NCI-H2171 (cell line): ENCODE results near the gene TUBB8B.
"Not testable (repeated sequence)": the region's sequence is repeated elsewhere in the genome, so short reads cannot be mapped to it uniquely, and the experiment has no call there.

Experiments used
- DNase-seq: peaks from one replicate; lab custom pipeline; 2025; lab: John Stamatoyannopoulos, UW

The TUBB8B gene

DNA sequence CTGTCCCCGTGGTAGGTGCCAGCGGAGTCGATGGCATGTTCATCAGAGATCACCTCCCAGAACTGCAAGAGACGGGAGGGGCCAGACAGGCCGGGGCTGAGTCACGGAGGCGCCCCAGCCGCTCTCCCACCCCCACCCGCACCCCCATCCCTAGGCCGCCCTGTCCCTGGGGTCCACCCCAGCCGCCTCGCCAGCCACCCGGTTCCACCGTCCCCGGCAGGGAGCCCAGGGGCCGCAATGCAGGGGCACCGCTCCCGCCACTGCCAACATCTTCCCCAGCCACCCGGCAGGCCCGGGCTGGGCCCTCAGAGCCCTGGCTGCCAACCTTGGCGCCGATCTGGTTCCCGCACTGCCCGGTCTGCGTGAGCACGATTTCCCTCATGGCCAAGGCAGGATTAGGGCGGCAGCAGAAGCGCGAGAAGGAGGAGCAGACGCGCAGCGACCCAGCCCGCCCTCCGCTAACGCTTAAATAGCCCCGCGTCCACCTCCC lies at the start of gene TUBB8B:
TSS of gene TUBB8B (minus strand) at position 440 of the 490 bp plus-strand sequence. CDS start at position 382, 58 bp downstream.
- not testable (repeated sequence) for DNase-seq

DNA sequence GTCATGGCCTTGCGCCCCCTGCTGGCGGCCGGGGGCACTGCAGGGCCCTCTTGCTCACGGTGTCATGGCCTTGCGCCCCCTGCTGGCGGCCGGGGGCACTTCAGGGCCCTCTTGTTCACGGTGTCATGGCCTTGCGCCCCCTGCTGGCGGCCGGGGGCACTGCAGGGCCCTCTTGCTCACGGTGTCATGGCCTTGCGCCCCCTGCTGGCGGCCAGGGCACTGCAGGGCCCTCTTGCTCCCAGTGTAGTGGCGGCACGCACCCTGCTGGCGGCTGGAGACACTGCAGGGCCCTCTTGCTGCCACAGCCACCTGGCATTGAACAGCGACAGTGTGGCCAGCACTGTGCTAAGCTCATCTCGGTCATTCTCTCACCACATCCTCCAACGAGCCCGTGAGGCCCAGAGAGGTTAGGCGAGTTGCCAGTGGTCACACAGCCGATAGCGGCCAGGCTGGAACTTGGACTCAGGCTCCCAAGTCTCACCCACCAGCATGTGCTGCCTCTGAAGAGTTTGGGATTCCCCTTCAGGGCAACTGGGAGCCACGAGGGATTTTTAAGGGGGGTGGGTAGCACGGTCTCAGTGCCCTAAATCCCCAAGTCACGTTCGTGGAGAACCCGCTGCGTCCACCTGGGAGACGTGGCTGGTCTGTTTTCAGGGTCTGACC lies 48.0 kb upstream of the TUBB8B start:
- DNase-seq = not testable (repeated sequence)

DNA sequence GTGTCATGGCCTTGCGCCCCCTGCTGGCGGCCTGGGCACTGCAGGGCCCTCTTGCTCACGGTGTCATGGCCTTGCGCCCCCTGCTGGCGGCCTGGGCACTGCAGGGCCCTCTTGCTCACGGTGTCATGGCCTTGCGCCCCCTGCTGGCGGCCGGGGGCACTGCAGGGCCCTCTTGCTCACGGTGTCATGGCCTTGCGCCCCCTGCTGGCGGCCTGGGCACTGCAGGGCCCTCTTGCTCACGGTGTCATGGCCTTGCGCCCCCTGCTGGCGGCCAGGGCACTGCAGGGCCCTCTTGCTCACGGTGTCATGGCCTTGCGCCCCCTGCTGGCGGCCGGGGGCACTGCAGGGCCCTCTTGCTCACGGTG lies 47.3 kb upstream of the TUBB8B start:
- not testable (repeated sequence) for DNase-seq

DNA sequence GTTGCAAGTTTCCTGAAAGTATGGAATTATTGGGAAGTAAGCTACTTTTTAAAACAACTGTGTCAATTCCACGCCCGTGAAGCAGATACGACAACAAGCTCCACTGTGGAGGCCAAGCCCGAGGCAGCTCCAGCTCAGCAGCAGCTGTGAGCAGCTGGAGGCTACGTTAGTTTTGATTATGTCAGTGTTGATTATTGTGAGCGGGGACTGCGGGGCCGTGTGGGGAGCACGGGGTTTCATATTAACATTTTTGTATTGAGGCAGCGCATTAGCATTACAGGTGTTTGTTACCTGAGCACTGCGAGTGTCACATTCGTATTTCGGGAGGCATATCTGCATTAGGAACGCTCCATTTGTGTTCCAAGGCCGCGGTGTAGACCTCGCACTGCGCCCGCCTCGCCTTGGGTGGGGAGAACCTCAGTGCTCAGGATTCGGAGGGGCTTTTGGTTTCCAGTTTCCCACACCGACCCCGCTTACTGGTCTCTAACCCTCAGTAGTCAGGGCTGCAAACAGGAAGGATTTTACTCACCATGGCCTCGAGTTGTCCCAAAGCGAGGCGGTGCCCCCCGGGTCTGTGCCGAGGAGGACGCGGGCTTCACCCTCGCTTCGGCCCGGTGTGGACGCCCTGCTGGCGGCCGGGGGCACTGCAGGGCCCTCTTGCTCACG lies 46.8 kb upstream of the TUBB8B start:
- DNase-seq = not testable (repeated sequence)

DNA sequence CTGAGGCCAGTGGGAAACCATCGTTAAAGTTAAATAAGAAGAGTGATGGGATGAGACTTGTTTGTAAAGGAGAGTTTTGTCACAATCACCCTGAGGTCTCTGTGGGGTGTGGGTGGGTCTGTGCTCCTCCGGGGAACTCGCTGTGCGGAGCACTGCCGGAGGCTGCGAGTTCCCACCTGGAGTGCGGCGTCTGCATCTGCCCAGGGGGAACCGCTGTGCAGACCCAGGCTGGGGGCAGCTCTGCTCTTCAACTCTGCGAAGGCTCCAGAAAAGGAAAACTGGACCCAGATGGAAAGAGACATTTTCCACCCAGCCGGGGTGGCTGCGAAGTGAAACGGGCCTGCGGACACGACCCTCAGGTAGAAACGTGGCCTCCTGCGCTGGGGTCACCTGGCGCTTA lies 46.2 kb upstream of the TUBB8B start:
- not testable (repeated sequence) for DNase-seq

DNA sequence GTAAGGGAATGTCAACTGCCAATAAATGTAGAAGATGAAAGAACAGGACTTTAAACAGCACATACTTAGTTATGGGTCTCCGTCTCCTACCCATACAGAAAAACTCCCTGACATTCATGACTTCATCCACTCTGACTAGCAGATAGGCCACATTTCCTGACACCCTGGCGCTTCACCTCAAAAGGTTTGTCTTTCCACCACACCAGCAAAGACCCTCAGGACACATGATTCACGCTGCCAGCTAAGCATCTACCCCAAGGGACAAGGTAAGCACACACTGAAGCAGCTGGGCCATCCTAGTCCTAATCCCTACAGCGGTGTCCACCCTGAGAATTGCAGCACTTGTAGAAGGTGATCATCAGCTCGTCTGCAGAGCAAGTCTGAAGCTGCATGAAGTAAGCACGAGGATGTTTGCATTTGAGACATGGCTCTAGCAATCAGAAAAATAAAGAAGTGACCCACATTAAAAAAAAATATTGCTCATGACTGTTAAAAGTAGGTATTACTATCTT lies 44.5 kb upstream of the TUBB8B start:
- not testable (repeated sequence) for DNase-seq

DNA sequence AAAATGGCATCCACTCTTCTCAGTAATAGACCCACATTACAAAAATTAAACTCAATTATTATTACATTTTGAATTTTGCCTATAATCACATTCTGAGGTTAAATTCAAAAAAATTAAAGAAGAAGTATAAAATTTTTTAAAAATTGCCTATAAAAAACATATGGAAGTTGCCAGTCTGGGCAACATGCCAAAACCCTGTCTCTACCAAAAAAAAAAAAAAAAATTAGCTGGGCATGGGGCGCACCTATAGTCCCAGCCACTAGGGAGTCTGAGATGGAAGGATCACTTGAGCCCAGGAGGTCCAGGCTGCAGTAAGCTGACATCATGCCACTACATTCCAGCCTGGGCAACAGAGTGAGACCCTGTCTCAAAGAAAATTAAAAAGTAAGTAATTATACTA lies 42.1 kb upstream of the TUBB8B start:
- not testable (repeated sequence) for DNase-seq

DNA sequence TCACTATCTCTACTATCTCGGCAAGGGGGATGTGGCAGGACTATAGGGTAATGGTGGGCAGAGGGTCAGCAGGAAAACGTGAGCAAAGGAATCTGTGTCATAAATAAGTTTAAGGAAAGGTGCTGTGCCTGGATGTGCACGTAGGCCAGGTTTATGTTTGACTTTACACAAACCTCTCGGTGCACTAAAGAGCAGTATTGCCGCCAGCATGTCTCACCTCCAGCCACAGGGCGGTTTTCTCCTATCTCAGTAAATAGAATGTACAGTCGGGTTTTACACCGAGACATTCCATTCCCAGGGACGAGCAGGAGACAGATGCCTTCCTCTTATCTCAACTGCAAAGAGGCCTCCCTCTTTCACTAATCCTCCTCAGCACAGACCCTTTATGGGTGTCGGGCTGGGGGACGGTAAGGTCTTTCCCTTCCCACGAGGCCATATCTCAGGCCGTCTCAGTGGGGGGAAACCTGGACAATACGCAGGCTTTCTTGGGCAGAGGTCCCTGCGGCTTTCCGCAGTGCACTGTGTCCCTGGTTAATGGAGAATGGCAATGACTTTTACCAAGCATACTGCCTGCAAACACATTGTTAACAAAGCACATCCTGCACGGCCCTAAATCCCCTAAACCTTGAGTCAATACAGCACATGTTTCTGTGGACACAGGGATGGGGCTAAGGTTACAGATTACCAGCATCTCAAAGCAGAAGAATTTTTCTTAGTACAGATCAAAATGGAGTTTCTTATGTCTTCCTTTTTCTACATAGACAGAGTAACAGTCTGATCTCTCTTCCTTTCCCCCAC lies 41.2 kb upstream of the TUBB8B start:
- not testable (repeated sequence) for DNase-seq

DNA sequence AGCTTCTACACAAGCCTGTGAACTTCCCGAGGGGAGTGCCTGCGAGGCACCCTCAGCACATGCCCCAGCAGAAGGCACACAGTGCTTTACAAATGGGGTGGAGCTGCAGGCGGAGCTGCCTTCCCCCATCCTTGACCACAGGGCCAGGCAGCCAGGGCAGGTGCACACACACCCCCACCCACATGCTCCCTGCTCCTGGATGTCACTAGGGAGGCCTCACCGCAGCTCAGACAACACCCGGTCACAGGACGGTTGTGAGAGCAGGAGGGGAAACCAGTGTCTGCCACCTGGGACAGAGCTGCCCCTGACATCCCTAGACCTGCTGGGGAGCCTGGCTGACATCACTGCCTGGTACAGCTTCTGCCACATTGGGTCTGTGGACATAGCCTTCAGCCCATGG lies 39.7 kb upstream of the TUBB8B start:
- not testable (repeated sequence) for DNase-seq

DNA sequence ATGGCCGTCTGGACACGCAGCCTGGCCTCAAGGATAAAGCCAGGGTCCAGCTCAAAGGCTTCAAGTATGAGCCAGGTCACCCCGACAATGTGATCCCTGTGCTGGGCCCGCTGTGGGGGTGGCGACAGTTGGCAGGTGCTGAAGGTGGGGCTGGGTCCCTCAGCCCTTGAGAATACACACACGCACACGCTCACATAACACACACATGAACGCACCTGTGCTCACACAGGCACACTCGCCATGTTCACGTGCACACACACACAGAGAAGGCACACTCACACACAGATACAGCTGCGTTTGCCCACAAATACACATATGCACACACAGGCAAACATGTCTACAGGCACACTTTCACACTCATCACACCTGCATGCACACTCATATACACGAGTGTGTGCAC lies 35.4 kb upstream of the TUBB8B start:
- not testable (repeated sequence) for DNase-seq

DNA sequence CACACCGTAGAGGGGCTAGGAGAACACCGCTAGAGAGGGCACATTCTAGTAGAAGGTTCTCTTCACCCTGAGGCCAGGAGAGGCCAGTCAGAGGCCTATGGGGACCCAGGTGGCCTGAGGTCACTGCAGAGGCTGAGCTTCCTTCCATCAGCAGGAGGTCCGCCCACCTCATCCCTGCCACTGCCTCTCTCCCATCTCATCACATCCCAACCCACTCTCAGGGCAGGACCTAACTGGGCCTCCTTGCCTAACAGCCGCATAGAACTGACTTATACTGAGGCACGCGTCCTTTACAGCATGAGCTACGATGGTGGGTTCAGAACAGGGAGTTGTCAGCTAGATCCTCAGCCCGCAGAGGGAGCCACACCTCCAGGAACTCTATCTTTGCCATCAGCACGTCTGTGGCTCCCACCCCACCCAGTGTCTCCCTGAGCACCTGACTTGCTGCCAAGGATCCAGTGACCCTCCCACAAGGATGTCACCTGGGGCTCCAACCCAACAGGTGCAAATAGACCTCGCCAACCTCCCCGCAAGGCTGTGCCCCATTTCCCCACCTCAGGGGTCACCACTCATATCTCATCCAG lies 33.3 kb upstream of the TUBB8B start:
- DNase-seq = not testable (repeated sequence)

DNA sequence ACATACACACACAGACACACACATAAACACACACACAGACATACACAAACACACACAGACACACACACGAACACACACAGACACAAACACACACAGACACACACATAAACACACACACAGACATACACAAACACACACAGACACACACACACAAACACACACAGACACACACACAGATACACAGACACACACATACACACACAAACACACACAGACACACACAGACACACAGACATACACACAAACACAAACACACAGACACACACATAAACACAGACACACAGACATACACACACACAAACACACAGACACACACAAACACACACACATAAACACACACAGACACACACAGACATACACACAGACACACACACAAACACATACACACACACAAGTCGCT lies 31.5 kb upstream of the TUBB8B start:
- not testable (repeated sequence) for DNase-seq

DNA sequence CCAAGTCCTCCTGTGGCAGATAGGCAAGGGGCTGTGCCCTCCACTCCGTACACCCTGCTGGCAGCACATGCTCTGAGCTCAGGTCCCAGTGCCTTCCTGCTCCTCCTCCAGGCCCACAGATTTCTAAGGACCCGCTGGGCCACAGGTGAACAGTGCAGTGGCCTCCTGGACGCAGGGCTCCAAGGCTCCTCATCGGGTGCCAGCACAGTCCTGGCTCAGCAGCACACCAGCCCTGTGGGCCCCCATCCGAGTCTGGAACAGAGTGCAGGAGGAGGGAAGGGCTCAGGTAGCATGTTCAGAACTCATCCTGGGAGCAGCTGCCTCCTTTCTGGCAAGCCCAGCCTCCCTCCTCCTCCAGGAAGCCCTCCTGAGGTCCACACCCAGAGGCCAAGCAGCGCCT lies 30.8 kb upstream of the TUBB8B start:
- DNase-seq = not testable (repeated sequence)

DNA sequence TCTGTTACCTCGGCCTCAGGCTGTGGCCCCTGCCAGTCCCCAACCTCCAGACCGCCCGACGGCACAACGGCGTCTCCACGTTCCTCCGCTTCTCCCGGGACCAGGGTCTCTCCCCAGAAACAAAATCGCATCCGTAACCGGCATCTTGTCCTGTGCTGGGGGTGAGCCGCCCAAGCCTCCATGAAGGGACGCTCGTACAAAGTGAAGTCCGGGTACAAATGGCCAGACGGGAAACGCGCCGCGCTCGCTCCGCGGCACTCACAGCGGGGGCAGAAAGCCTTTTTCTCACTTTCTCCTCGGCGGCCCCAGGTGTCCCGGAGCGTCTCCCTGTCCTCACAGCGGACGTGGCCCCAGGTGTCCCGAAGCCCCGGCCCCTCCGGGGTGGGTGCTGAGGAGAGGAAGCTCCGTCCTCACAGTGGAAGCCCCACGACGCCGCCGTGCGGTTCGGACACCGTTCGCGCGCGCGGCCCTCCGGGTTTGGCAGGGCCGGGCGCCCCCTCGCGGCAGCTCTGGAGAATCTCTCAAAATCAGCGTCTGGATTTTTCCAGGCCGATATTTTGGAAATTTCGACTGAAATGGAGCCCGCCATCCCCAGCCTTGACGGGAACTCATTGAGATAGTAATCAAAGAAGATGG lies 26.2 kb upstream of the TUBB8B start:
- not testable (repeated sequence) for DNase-seq

DNA sequence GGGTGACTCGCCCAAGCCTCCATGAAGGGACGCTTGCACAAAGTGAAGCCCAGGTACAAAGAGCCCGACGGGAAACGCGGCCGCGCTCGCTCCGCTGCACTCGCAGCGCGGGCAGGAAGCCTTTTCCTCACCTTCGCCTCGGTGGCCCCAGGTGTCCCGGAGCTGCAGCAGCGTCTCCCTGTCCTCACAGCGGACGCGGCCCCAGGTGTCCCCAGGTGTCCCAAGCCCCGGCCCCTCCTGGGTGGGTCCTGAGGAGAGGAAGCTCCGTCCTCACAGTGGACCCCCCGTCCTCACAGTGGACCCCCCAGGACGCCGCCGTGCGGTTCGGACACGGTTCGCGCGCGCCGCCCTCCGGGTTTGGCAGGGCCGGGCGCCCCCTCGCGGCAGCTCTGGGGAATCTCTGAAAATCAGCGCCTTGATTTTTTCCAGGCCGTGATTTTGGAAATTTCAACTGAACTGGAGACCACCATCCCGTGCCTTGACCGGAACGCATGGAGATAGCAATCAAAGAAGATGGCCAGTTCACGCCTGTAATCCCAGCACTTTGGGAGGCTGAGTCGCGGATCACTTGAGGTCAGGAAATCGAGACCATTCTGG lies 23.9 kb upstream of the TUBB8B start:
- DNase-seq = not testable (repeated sequence)

DNA sequence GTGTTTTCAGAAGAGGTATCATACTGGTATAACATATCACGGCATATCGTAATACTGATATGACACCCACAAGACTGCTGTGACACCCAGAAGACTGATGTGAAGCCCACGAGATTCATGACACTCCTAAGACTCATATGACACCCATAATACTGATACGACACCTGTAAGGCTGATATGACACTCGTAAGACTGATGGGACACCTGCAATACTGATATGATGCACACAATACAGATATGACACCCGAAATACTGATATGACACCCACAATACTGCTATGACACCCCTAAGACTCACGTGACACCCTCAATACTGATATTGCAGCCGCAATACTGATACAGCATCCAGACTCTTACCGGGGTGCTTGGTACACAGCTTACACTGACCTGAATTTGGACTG lies 18.3 kb upstream of the TUBB8B start:
- DNase-seq = not testable (repeated sequence)

DNA sequence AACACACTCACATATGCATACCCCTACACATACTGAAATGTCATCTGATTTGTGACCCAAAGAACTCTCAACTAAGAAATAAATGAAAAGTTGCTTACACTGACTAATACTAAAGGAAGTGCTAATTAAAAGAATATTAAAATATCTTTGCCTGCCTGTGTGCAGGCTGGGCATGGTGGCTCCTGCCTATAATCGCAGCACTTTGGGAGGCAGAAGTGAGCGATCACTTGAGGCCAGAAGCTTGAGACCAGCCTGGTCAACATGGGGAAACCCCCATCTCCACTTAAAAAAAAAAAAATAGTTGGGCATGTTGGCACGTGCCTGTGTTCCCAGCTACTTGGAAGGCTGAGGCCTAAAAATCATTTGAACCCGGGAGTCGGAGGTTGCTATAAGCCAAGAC lies 14.9 kb upstream of the TUBB8B start:
- DNase-seq = not testable (repeated sequence)

DNA sequence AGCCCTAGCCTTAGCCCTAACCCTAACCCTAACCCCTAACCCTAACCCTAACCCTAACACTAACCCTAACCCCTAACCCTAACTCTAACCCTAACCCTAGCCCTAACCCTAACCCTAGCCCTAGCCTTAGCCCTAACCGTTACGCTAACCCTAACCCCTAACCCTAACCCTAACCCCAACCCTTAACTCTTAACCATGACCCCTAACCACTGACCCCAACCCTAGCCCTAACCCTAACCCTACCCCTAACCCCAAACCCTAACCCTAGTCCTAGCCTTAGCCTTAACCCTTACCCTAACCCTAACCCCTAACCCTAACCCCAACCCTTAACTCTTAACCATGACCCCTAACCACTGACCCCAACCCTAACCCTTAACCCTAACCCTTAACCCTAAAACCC lies 14.2 kb upstream of the TUBB8B start:
- not testable (repeated sequence) for DNase-seq

DNA sequence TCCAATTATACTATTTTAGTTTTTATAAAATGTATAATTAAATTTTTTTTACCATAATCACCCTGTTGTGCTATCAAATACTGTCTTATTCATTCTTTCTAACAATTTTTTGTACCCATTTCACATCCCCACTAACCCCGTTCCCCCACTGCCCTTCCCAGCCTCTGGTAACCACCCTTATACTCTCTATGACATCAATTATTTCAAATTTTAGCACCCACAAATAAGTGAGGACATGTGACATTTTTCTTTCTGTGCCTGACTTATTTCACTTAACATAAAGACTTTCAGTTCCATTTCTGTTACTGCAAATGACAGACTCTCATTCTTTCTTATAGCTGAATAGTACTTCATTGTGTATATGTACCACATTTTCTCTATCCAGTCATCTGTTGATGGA lies 5.0 kb upstream of the TUBB8B start:
- not testable (repeated sequence) for DNase-seq

DNA sequence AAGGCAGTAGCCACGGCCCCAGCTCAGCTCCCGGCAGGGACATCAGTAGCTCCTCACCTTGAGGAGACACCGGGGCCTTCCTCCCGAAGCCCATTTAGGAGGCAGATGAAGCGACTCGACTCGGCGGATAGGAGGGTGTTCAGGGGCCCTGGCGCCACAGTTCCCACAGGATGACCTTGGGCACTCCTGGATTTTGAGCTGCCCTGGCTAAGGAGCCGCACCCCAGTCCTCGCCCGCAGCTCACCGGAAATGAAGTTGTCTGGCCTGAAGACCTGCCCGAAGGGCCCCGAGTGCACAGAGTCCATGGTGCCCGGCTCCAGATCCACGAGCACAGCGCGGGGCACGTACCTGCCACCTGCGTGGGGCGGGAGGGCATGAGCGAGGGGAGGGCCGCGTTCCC lies 719 bp downstream of the TUBB8B start:
- not testable (repeated sequence) for DNase-seq

DNA sequence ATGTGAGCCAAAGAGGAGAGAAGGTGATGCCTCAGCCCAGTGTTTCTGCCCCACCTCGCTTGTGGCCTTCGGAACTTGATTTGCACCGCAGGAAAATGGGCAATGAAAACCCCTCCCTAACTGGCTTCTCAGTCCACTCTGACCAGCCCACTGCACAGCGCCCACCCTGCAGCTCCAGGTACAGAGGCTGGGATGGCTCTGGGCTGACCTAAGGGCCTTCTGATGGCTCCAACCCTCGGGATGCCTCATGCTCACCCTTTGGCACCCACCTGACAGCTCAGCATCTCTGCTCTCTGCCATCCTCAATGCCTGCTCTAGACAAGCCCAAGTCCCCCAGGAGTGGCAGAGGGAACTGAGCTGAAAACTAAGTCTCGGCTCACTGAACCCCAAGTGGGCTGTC lies 36.2 kb downstream of the TUBB8B start:
- not testable (repeated sequence) for DNase-seq
